ENCODE measurements around the gene ANAPC16.

Gene ANAPC16

DNA sequence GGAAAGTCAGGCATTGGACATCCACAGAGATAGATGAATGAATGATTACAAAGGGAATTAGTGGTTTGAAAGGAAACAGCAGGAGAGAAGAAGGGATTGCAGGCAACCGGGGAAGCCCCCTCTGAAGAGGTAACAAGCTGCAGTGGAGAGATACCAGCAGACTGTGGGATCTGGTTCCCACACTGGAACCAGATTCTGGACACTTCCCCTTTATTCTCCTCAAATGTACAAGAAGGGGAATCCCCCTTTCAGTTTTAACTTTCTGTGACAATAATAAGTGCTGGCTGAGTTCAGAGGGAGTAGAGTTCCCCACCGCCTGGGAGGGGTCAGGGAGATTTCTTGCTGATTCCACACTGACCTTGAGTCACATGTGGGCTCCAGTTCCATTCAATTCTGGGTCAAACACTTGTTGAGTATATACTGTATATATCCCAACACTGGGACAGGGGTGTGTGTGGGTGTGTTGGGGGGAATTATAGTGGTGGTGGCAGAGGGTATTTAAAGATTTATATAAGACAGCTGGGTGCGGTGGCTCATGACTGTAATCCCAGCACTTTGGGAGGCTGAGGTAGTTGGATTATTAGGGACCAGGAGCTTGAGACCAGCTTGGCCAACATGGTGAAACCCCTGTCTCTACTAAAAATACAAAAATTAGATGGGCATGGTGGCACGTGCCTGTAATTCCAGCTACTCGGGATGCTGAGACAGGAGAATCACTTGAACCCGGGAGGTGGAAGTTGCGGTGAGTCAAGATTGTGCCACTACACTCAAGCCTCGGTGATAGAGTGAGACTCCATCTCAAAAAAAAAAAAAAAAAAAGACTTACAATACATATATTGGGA, 41.5 kb downstream of the ANAPC16 start:
- DNase-seq, result no peak
- Histone ChIP-seq H3K4me1 (peaks cover 22% of the 10 kb centered on the region), H3K36me3 (no peaks in the 10 kb centered on the region), H3K27me3 (no peaks in the 10 kb centered on the region), H3K4me3 (ENCODE audit: low read depth, low read length) (no peak overlapping the region), H3K9me3 (no peaks in the 10 kb centered on the region)
- TF ChIP-seq, protein P1, sequence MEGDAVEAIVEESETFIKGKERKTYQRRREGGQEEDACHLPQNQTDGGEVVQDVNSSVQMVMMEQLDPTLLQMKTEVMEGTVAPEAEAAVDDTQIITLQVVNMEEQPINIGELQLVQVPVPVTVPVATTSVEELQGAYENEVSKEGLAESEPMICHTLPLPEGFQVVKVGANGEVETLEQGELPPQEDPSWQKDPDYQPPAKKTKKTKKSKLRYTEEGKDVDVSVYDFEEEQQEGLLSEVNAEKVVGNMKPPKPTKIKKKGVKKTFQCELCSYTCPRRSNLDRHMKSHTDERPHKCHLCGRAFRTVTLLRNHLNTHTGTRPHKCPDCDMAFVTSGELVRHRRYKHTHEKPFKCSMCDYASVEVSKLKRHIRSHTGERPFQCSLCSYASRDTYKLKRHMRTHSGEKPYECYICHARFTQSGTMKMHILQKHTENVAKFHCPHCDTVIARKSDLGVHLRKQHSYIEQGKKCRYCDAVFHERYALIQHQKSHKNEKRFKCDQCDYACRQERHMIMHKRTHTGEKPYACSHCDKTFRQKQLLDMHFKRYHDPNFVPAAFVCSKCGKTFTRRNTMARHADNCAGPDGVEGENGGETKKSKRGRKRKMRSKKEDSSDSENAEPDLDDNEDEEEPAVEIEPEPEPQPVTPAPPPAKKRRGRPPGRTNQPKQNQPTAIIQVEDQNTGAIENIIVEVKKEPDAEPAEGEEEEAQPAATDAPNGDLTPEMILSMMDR (IDR thresholded peaks at IDR 0.05; ENCODE audit: low read depth, low read length), result no peak

DNA sequence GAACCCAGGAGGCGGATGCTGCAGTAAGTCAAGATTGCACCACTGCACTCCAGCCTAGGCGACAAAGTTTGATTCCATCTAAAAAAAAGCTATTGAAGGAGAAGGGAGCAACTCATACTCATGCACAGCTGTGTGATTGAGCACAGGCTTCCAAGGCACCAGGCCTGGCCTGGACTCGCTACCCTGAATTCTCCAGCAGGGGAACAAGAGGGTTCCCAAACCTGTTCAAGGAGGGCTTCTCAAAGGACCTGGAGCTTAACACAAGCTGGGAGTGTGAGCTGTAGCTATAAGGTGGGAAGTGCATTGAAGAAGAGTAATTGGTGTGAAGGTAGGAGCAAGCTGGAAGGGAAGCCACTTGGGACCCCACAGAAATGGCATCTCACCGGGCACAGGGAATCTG, 42.8 kb downstream of the ANAPC16 start:
- TF ChIP-seq, protein P1 (IDR thresholded peaks at IDR 0.05; ENCODE audit: low read depth, low read length), result 0 out of 2 replicates have a peak, but pooled peaks have one; percentile 4
- H3K9me3 ChIP-seq, result no peaks in the 10 kb centered on the region
- no peak for DNase-seq
- H3K27me3 ChIP-seq, result no peaks in the 10 kb centered on the region
- no peaks in the 10 kb centered on the region for H3K36me3 ChIP-seq
- peaks cover 22% of the 10 kb centered on the region for H3K4me1 ChIP-seq
- no peak overlapping the region for H3K4me3 ChIP-seq (ENCODE audit: low read depth, low read length)

DNA sequence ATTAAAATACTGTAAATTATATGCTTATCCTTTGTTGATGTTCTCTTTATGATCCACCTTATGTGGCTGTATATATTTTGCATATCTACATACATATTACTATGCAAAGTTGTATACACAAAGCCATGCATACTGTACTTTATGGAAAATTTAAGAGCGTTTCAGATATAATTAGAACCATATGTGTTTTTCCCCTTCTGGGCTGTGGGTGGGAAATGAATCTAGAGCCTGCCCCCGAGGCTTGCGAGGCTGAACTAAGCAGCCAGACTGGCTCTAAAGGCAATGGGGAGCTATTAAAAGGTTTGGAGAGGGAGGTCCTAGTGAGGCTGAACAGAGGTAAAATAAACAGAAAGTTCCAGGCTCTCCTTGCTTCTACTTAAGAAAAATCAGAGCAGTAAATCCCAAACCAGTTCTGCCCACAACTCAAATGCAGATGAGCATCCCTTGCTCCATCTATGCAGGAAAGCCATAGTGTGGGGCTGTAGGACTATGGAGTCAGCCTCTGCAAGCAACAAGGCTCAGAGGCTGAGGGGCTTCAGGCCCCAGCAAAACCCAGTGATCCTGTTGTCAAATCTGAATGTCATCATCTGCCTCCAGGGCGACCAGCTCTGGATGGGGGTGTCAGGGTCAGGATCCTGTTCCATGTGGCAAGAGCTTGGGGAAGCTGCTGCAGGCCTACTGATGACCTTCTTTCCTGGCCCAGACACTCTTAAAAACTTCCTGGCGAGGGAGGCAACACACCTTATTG, 43.9 kb downstream of the ANAPC16 start:
- peak; percentile 69 for DNase-seq
- no peaks in the 10 kb centered on the region for H3K27me3 ChIP-seq
- TF ChIP-seq, protein P1 (IDR thresholded peaks at IDR 0.05; ENCODE audit: low read depth, low read length), result no peak
- no peaks in the 10 kb centered on the region for H3K36me3 ChIP-seq
- peaks cover 26% of the 10 kb centered on the region for H3K4me1 ChIP-seq
- H3K9me3 ChIP-seq, result no peaks in the 10 kb centered on the region
- peak overlapping the region; percentile 27 for H3K4me3 ChIP-seq (ENCODE audit: low read depth, low read length)

DNA sequence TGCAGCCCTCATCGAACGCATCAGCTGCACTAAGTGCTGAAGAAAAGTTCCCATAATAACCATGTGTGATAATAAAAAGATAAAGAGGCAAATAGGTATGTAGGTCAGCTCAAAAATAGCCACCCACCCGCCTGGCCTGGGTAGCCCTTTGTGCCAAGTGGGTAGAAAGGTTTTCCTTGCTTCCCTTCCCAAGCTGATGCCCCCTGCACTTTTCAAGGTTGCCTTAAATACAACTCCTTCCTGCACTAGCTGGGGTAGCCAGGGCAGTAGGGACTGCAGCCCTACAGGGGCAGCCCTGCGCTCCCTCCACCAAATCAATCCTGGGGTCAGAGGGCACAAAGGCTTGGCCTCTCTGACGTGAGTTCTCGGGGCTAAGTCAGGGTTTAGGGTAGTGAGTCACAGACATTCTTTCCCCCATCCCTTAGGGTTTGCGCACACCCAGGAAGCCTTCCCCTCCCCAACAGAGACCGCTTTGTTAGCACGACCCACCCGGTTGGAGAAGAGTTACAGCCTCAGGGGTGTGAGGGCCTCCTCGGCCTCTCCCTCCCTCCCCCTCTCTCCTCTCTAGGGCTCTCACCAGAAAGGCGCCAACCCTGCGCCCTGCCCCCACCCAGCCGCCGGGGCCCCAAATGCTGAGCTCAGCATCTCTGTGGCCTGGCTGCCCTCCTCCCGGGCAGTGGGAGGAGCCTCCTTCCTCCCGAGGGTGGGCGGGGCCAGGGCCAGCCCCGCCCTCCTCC, 44.6 kb downstream of the ANAPC16 start:
- no peaks in the 10 kb centered on the region for H3K9me3 ChIP-seq
- H3K4me3 ChIP-seq (ENCODE audit: low read depth, low read length), result peak overlapping the region; percentile 51
- DNase-seq, result peak; percentile 92
- H3K36me3 ChIP-seq, result no peaks in the 10 kb centered on the region
- H3K27me3 ChIP-seq, result no peaks in the 10 kb centered on the region
- TF ChIP-seq, protein P1 (IDR thresholded peaks at IDR 0.05; ENCODE audit: low read depth, low read length), result no peak
- peaks cover 20% of the 10 kb centered on the region for H3K4me1 ChIP-seq

DNA sequence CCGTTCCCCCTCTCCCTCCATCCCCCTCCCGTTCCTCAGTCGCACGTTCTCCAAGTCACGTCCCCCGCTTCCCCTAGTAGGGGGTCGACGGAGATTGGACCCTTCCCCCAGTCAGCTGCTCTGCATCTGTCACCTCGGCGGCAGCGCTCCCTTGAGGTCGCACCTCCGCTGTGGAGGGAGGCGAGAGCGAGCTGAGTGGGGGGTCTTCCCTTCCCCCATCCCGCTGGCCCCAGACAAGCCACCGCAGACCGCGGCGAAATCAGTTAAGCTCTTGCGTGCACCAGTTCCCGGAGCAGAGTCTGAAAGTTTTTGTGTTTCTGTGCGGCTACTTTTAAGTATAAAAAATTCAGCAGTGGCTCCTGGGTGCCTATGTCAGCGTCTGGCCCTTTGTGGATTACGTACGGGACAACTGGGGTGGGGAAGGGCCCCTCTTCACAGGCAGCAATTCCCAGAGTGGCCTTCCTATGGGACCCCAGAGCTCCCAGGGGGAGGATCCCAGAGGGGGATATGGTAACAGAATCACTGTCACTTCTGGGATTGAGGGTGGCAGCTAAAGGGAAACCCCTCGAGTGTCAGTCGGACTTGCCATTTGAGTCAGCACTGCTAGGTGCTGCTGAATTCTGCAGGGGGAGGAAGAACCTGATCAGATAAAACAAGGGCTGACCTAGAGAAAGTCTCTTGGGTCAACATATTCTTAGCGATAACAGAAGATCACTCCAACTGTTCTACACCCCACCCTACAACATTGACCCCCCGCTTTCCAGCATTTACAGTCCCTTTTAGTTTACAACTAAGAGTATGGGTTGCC, 45.4 kb downstream of the ANAPC16 start:
- no peaks in the 10 kb centered on the region for H3K27me3 ChIP-seq
- no peaks in the 10 kb centered on the region for H3K36me3 ChIP-seq
- DNase-seq, result peak; percentile 53
- peaks cover 24% of the 10 kb centered on the region for H3K4me1 ChIP-seq
- peak overlapping the region; percentile 51 for H3K4me3 ChIP-seq (ENCODE audit: low read depth, low read length)
- TF ChIP-seq, protein P1 (IDR thresholded peaks at IDR 0.05; ENCODE audit: low read depth, low read length), result no peak
- H3K9me3 ChIP-seq, result no peaks in the 10 kb centered on the region
